ENCODE data around the gene WWC1.
"Not testable (repeated sequence)": the region's sequence is repeated elsewhere in the genome, so short reads cannot be mapped to it uniquely, and the experiment has no call there.

Gene WWC1

GRCh38 chr5:168415971-168416370 is 124.5 kb downstream of the WWC1 start:
- DNase-seq, result no peak

- no peak for DNase-seq
These were observed 126.4 kb downstream of the WWC1 start for GRCh38 chr5:168417731-168418429.

- DNase-seq, result no peak
These were observed 129.0 kb downstream of the WWC1 start for GRCh38 chr5:168420461-168420860.

GRCh38 chr5:168422431-168422830 is 131.0 kb downstream of the WWC1 start:
- DNase-seq, result no peak

GRCh38 chr5:168423478-168423877 is 132.0 kb downstream of the WWC1 start:
- no peak for DNase-seq

- no peak for DNase-seq
These were observed 132.5 kb downstream of the WWC1 start for GRCh38 chr5:168423971-168424370.

- no peak for DNase-seq
These were observed 133.3 kb downstream of the WWC1 start for GRCh38 chr5:168424594-168425323.

- peak; percentile 18 for DNase-seq
These were observed 134.8 kb downstream of the WWC1 start for GRCh38 chr5:168426007-168426863.

GRCh38 chr5:168426864-168427172 is 135.4 kb downstream of the WWC1 start:
- DNase-seq, result no peak

GRCh38 chr5:168427224-168427623 is 135.8 kb downstream of the WWC1 start:
- DNase-seq, result no peak

GRCh38 chr5:168428552-168428951 is 137.1 kb downstream of the WWC1 start:
- DNase-seq, result no peak

GRCh38 chr5:168430296-168430695 is 138.9 kb downstream of the WWC1 start:
- no peak for DNase-seq

- no peak for DNase-seq
These were observed 141.5 kb downstream of the WWC1 start for GRCh38 chr5:168432903-168433302.

- DNase-seq, result no peak
These were observed 142.6 kb downstream of the WWC1 start for GRCh38 chr5:168434001-168434400.

- no peak for DNase-seq
These were observed 143.4 kb downstream of the WWC1 start for GRCh38 chr5:168434746-168435321.

- not testable (repeated sequence) for DNase-seq
These were observed 143.9 kb downstream of the WWC1 start for GRCh38 chr5:168435340-168435739.

- DNase-seq, result no peak
These were observed 146.9 kb downstream of the WWC1 start for GRCh38 chr5:168438349-168438748.

GRCh38 chr5:168443533-168443932 is 152.1 kb downstream of the WWC1 start:
- no peak for DNase-seq

- DNase-seq, result no peak
These were observed 152.7 kb downstream of the WWC1 start for GRCh38 chr5:168443950-168444700.

- no peak for DNase-seq
These were observed 155.7 kb downstream of the WWC1 start for GRCh38 chr5:168446983-168447619.

- no peak for DNase-seq
These were observed 156.4 kb downstream of the WWC1 start for GRCh38 chr5:168447808-168448207.

GRCh38 chr5:168449166-168449565 is 157.7 kb downstream of the WWC1 start:
- no peak for DNase-seq

Measured in NCI-H2107 (cell line).